Fibroblast of peridontal ligament (primary cell): ENCODE results near the gene CUL5.
"Not testable (repeated sequence)": the region's sequence is repeated elsewhere in the genome, so short reads cannot be mapped to it uniquely, and the experiment has no call there.

ENCODE experiments used
- DNase-seq: peaks from one replicate; pipeline ENCODE4 v3.0.0-alpha.2; 2010; ENCODE audit errors: extremely low read depth

The CUL5 gene

DNA sequence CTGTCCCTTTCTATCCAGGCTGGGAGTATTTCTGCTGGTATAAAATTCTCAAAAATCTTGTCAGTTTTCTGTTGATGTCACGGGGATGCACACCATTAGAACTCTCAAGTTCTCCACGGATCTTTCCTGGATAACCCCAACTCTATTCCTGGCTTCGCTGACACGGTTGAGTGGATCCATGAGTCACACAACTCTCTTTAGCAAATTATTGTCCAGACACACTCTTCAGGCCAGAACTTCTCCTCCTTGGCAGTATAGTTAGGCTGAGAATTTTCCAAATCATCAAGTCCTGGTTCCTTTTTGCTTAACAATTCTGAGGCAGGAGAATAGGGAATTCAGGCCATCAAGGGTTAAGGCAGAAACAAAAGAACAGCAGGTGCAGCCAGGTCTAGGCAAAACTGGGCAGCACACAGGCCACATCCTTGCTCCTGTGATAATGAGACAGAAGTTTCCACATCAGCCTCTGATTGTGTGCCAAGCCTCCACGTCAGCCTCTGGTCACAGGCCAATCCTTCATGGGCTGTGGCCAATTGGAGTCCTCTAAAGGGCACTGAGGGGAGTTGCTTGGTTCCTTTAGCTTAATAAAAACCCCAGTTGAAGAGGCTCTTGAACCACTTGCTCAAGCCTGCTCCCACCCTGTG is 106.9 kb downstream of the CUL5 start:
- DNase-seq = peak; percentile 95

DNA sequence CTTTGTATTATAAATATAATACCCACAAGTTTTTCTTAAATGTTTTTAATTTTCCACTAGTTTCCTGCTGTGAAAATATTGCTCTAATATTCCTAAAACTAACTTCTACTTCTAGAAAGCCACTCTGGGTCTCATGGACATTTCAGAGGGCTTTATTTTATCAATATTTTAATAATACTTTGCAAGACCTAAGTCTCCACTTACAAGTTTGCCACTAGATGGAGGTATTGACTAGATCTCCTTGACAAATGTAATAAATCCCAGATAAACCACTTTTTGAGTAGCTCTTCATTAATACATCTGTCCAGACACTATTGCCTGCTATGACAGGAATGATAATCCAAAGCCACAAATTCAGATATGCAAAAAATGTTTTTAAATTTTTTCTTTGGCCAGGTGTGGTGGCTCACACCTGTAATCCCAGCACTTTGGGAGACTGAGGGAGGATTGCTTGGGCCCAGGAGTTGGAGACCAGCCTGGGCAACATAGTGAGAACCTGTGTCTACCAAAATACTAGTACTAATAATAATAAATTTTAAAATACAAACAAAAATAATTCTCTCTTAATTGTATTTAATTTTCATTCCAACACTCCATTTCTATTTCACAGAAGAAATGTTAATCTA is 109.2 kb downstream of the CUL5 start:
- DNase-seq = peak; percentile 83

DNA sequence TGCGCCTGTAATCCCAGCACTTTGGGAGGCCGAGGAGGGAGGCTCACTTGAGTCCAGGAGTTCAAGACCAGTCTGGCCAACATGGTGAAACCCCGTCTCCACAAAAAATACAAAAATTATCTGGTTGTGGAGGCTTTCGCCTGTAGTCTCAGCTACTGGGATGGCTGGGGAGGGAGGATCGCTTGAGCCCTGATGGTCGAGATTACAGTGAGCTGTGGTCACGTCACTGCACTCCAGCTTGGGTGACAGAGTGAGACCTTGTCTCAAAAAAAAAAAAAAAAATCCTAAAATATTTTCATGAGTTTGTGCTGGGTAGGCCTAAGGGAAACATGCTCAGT is 112.2 kb downstream of the CUL5 start:
- not testable (repeated sequence) for DNase-seq

DNA sequence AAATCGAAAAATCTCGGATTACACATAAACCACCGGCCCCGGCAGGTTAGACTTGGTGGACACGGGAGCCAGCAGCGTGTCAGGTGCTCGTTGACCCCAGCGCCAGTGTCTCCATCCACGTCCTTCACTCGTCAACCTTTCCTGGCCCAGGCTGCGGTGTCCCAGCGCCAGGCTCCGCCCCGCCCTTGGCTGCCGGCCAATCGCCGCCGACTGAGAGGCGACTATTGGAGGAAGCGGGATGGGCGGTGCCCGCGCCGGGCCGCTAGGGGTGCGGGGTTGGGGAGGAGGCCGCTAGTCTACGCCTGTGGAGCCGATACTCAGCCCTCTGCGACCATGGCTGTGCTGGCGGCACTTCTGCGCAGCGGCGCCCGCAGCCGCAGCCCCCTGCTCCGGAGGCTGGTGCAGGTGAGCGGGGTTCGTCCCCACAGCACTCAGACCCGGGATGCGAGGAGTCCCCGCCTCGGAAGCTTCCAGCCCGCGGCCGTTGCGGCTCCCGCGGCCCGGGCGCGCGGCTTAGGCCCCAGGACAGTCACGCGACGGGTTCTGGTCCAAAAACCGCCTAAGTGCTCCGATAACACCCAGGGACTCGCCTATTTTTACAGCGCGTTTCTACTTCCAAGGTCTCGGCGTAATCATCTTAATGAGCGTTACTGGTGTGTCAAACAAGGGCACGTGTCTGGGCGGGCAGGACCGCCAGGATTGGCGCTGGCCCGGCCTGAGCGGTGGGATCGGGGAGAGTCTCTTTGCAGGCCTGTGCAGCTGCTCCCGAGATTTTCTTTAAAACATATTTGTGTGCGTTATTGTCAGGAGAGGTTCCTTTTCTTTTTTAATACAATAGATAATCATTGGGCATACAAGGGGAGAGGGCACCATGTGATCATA is 112.8 kb downstream of the CUL5 start, which contains the start of gene ACAT1:
ACAT1 (plus strand) TSS at position 294 of the 882 bp plus-strand sequence; CDS start at position 334, 40 bp downstream.
- peak; percentile 84 for DNase-seq

DNA sequence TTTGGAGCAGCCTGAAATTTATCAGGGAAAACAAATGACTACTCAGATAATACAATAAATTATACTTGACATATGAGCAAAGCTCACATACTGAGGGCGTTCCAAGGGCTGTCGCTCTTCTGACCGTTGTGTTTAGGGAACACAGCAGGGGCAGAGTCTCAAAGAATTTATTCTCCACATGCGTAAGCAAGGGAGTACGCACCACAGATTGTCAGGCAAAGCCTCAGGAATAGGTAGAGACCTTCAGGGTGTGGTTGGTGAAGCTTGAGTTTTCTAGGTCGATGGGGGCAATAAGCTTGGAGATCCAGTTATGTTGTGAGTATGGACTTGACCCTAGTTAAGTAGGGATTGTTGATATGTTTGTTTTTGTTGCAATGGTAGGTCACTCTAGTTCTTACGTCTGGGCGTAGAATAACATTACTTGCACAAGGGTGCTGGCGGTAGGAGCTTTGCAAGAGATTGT is 113.5 kb downstream of the CUL5 start:
- DNase-seq = peak; percentile 36

DNA sequence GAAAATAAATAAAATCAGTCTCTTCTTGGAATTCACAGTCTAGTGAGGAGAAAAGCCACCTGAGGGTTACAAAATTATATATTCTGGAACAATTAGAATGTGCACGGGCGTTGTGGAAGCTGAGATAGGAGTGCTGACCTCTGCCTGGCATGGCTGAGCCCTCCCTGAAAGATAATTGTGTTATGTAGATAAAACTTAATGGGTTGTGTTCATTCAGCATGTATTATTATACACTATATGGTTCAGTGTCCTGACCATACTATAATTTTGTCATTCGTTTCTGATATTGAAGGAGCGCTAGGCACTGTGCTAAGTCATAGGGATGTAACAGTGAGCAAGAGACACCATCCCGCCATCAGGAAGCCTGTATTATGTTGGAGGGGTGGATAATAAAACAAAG is 116.4 kb downstream of the CUL5 start:
- DNase-seq = no peak

DNA sequence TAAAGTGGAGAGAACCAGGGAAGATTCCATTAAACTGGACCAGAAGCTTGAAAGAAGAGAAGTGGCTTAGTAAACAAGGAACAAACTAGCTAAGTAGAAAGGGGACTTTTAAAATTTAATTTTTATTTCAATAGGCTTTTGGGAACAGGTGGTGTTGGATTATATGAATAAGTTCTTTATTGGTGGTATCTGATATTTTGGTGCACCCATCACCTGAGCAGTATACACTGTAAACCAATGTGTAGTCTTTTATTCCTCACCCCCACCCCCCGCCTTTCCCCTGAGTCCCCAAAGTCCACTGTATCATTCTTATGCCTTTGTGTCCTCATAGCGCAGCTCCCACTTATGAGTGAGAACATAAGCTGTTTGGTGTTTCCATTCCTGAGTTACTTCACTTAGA is 120.1 kb downstream of the CUL5 start:
- DNase-seq = no peak

DNA sequence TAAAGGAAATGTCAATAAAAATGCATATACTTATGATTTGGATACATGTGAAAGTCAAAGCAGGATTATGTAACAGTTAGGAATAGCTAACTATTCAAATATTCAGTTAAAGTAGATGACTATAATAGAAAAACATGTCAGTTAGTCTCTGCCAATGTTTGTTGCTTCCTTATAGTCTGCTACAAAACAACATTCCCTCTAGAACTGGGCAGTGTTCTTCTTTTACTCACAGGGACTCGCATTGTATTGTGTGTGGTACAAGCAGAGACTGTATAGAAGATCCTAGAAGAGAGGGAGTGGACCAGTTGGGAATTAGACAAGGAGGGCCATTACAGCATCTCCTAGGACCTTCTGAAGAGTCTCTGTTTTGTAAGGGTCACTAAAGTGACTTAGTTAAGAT is 123.3 kb downstream of the CUL5 start:
- no peak for DNase-seq

DNA sequence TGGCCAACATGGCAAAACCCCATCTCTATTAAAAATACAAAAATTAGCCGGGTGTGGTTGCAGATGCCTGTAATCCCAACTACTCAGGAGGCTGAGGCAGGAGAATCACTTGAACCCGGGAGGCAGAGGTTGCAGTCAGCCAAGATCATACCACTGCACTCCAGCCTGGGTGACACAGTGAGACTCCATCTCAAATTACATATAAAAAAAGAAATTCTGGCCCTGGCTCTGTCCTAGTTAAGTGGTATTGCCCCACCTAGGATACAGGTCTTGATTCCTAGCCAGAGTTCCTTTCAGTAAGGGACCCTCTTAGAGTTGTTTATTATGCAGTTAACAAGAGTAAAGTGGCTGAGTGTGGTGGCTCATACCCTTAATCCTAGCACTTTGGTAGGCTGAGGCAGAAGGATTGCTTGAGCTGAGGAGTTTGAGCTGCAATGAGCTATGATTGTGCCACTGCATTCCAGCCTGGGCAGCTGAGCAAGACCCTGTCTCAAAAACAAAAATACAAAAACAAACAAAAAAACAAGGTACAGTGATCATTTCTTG is 124.4 kb downstream of the CUL5 start:
- DNase-seq = not testable (repeated sequence)

DNA sequence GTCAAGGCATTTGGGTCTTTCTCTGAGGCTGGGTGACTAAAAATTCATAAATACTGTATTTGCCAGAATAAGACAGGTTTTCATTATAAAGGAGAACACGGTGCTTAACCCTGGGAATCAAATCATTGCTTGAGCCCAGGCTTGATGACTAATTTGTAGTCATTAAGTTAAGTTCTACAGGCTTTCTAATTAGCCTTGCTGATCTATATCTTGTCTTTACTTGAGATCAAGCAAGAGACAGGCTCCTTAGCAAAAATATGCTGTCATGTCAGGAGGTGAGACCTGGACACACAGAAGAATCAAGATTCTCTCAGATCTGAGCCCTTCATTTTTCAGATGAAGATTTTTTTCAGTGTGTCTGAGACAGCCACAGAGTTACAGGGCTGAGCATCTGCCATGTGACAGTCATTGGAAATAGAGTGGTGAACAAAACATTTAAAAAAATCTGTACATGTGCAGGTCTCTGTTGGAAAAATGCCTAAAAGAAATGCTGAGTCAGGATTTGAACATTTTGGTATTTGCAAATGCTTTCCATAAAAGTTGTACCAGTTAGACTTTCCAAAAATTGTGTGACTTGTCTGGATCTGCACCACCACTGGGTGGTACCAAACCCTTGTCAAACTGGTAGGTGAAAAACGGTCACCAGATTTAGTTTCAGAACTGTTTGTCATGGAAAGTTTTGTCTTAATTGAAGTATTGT is 127.3 kb downstream of the CUL5 start:
- peak; percentile 51 for DNase-seq

DNA sequence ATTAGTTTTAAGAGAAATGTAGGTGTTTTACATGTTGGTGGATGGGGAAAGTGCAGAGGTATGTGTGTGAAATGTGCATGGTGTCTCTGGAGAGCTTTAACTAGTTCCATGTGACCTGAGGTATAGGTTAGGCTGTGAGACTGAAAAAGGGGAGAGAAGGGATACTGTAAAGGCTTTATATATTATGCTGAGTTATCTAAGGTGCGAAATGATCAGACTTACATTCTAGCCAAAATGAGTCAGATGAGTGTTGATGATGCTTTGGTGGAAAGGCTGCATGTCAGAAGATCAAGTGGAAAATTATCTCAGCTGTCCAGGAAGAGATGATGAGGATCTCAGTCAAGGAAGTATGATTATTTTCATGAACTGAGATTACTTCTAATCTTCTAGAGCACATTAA is 128.5 kb downstream of the CUL5 start:
- DNase-seq = no peak

DNA sequence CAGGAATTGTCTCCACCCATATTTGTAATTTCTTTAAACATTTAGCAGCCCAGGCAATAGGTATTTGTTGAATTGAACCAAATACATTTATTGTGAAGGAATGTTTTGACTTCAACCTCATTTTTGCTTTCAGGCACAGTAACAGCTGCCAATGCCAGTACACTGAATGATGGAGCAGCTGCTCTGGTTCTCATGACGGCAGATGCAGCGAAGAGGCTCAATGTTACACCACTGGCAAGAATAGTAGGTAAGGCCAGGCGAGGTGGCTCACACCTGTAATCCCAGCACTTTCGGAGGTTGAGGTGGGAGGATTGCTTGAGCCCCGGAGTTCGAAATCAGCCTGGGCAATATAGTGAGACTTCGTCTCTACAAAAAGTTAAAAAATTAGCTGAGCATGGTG is 133.6 kb downstream of the CUL5 start:
- DNase-seq = no peak

DNA sequence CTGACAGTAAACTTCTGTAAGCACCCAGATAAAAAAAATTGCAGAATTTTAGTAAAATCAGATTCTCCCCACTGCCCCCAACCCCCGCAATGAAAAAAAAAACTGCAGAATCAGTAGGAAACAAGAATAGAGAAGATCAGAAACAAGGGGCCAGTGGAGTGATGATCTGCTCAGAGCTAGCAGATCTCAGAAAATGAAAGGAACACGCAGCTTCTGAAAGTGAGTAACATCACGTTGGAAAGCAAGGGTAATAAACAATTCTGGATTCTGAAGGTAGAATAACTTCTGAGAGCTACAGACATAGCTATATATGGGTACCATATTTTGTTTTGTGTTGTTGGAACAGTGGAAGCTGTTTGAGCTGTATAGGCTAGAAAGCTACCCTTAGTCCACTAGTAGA is 135.9 kb downstream of the CUL5 start:
- DNase-seq = no peak

DNA sequence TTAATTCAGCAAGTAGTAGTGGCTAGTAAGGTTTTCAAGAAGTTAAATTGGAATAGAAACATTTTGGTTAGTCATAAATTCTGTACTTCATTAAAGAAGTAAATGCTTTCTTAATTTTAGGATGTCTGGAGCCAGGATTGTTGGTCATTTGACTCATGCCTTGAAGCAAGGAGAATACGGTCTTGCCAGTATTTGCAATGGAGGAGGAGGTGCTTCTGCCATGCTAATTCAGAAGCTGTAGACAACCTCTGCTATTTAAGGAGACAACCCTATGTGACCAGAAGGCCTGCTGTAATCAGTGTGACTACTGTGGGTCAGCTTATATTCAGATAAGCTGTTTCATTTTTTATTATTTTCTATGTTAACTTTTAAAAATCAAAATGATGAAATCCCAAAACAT is 138.5 kb downstream of the CUL5 start:
- DNase-seq = peak; percentile 37

DNA sequence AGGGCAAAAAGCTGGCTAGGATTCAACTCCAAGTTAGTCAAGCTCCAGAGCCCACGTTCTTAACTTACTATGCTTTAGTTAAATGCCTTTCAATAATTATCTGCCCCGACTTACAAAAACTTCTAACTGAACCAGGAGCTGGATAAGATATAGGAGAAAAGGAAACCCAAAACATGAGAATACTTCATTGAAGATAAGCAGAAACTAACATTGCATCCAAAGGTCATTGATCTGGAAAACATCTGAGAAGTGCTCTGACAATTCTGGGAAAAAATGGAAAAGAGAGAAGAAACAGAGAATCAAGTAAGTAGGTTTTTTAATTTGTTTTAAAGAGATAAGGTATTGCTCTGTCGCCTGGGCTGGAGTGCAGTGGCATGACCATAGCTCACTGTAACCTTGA is 139.9 kb downstream of the CUL5 start:
- DNase-seq = no peak

DNA sequence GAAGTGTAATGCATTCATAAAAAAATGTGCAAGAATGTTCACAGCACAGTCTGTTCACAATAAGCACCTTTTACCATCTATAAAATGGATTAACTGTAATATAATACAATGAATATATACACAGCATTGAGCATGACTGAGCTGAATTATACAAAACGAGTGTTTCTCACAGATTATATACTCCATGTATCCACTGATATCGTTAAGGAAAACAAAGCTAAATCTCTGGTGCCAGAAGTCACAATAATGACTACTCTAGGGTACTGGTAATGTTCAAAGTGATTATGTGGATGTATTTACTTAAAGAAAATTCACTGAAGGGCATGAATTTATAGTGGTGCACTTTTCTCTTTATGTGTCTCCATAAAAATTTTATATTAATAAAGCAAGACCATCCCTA is 145.9 kb downstream of the CUL5 start:
- DNase-seq = no peak
